ENCODE results near the gene CUZD1.

GRCh38 chr10:122845783-122846332 lies at the start of gene CUZD1:
- TF ChIP-seq, protein P1, sequence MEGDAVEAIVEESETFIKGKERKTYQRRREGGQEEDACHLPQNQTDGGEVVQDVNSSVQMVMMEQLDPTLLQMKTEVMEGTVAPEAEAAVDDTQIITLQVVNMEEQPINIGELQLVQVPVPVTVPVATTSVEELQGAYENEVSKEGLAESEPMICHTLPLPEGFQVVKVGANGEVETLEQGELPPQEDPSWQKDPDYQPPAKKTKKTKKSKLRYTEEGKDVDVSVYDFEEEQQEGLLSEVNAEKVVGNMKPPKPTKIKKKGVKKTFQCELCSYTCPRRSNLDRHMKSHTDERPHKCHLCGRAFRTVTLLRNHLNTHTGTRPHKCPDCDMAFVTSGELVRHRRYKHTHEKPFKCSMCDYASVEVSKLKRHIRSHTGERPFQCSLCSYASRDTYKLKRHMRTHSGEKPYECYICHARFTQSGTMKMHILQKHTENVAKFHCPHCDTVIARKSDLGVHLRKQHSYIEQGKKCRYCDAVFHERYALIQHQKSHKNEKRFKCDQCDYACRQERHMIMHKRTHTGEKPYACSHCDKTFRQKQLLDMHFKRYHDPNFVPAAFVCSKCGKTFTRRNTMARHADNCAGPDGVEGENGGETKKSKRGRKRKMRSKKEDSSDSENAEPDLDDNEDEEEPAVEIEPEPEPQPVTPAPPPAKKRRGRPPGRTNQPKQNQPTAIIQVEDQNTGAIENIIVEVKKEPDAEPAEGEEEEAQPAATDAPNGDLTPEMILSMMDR (IDR thresholded peaks at IDR 0.05), result no peak
- no peak for TF ChIP-seq POLR2A (IDR thresholded peaks at IDR 0.05)
